Neural progenitor cell (in vitro differentiated cells): ENCODE measurements around the gene TULP1. TPM values are rescaled to one million over a fixed set of nuclear protein-coding genes. Genes with fewer than 3 reads are reported as not detected.
A peak's percentile ranks its signal among the peaks of the same experiment; 100 is the strongest.

Source experiments
- DNase-seq: peaks from one replicate; pipeline ENCODE4 v3.0.0-alpha.2; 2016; ENCODE audit warnings: low spot score
- H2AFZ ChIP-seq: fragments of 200-600 bp; sonication (generic); replicated peaks from 2 replicates; pipeline ENCODE4 v1.6.1; 2016; ENCODE audit warnings: antibody characterized with exemption
- H3F3A ChIP-seq: fragments of 200-600 bp; sonication (generic); 2 replicates; pipeline ENCODE4 v1.6.1; 2016; ENCODE audit warnings: antibody characterized with exemption, low read depth
- H3K27ac ChIP-seq: fragments of 200-600 bp; sonication (generic); 2 replicates; pipeline ENCODE4 v1.5.1; 2016; ENCODE audit warnings: mild to moderate bottlenecking
- H3K27me3 ChIP-seq: fragments of 200-600 bp; sonication (generic); 2 replicates; pipeline ENCODE4 v1.6.1; 2016; ENCODE audit warnings: mild to moderate bottlenecking, moderate library complexity
- H3K36me3 ChIP-seq: fragments of 200-600 bp; sonication (generic); 2 replicates; pipeline ENCODE4 v1.5.1; 2016
- H3K4me1 ChIP-seq: fragments of 200-600 bp; sonication (generic); 2 replicates; pipeline ENCODE4 v1.6.1; 2016; ENCODE audit warnings: mixed run types
- H3K4me2 ChIP-seq: fragments of 200-600 bp; sonication (generic); 2 replicates; pipeline ENCODE4 v1.6.1; 2016
- H3K4me3 ChIP-seq: fragments of 200-600 bp; sonication (generic); 2 replicates; pipeline ENCODE4 v1.5.1; 2016
- H3K79me2 ChIP-seq: fragments of 200-600 bp; sonication (generic); 2 replicates; pipeline ENCODE4 v1.6.1; 2016; ENCODE audit warnings: low read depth
- H3K9ac ChIP-seq: fragments of 200-600 bp; sonication (generic); 2 replicates; pipeline ENCODE4 v1.6.1; 2016
- H3K9me3 ChIP-seq: fragments of 200-600 bp; sonication (generic); 2 replicates; pipeline ENCODE4 v1.5.1; 2016; ENCODE audit warnings: low read depth
- H4K20me1 ChIP-seq: fragments of 200-600 bp; sonication (generic); 2 replicates; pipeline ENCODE4 v1.6.1; 2016; ENCODE audit warnings: low read depth
- H3K27ac Mint-ChIP-seq: 3 replicates; pipeline ENCODE4 v1.8.0; 2021; ENCODE audit warnings: mixed read lengths
- H3K27me3 Mint-ChIP-seq: 2 replicates; pipeline ENCODE4 v1.8.0; 2022; ENCODE audit warnings: low read depth, mild to moderate bottlenecking, inconsistent platforms, moderate library complexity, mixed read lengths; ENCODE audit not compliant: insufficient read depth
- H3K36me3 Mint-ChIP-seq: 3 replicates; pipeline ENCODE4 v1.8.0; 2021; ENCODE audit warnings: mixed read lengths
- H3K4me1 Mint-ChIP-seq: 3 replicates; pipeline ENCODE4 v1.8.0; 2021; ENCODE audit warnings: mixed read lengths
- H3K4me3 Mint-ChIP-seq: 3 replicates; pipeline ENCODE4 v1.8.0; 2021; ENCODE audit warnings: mild to moderate bottlenecking, moderate library complexity, mixed read lengths
- H3K9me3 Mint-ChIP-seq: 3 replicates; pipeline ENCODE4 v1.8.0; 2020; ENCODE audit warnings: mixed read lengths
- CTCF ChIP-seq: fragments of 200-600 bp; sonication (generic); IDR thresholded peaks from 2 replicates; pipeline ENCODE4 v1.5.1; 2017; ENCODE audit warnings: antibody characterized with exemption, mild to moderate bottlenecking
- EZH2 ChIP-seq: fragments of 200-600 bp; sonication (generic); IDR thresholded peaks from 2 replicates; pipeline ENCODE4 v1.6.1; 2017; ENCODE audit warnings: antibody characterized with exemption, mild to moderate bottlenecking, moderate library complexity
- EZH2phosphoT487 ChIP-seq: fragments of 200-600 bp; sonication (generic); IDR thresholded peaks from 2 replicates; pipeline ENCODE4 v1.6.1; 2017; ENCODE audit warnings: antibody characterized with exemption
- total RNA-seq: library from RNA; depleted of rRNA; stranded (reverse); fragments of >200 nt; gene quantifications from 2 replicates; pipeline ENCODE4 v1.2.3, GENCODE V29; 2015; ENCODE audit warnings: low replicate concordance

The TULP1 gene
- total RNA-seq, 1 donor from 2014 or later, result not detected

- peak overlapping the region; percentile 82 for H3K27ac Mint-ChIP-seq
These were observed 10.3 kb upstream of the TULP1 start for GRCh38 chr6:35522660-35523658.

GRCh38 chr6:35522151-35522550, 9.5 kb upstream of the TULP1 start:
- Mint-ChIP-seq H3K27ac (peak overlapping the region; percentile 57), H3K9me3 (no peaks in the 10 kb centered on the region), H3K4me3 (no peak overlapping the region), H3K27me3 (peaks cover 3% of the 10 kb centered on the region), H3K4me1 (peaks cover 3% of the 10 kb centered on the region), H3K36me3 (no peaks in the 10 kb centered on the region)
- H3K27me3 ChIP-seq, result no peaks in the 10 kb centered on the region
- H2AFZ ChIP-seq, result peak overlapping the region; percentile 52
- no peak overlapping the region for H3K4me3 ChIP-seq
- H3K9me3 ChIP-seq, result no peaks in the 10 kb centered on the region
- H3K4me1 ChIP-seq, result peaks cover 11% of the 10 kb centered on the region
- H3K36me3 ChIP-seq, result no peaks in the 10 kb centered on the region
- TF ChIP-seq EZH2 (no peak), CTCF (no peak), EZH2phosphoT487 (no peak)
- H3K9ac ChIP-seq, result no peak overlapping the region
- no peak overlapping the region for H3K27ac ChIP-seq
- no peak overlapping the region for H3K4me2 ChIP-seq
- H3F3A ChIP-seq, result peaks cover 7% of the 10 kb centered on the region
- H4K20me1 ChIP-seq, result no peaks in the 10 kb centered on the region
- H3K79me2 ChIP-seq, result no peaks in the 10 kb centered on the region
- no peak for DNase-seq

More at GRCh38 chr6:35522660-35523658, 10.3 kb upstream of the TULP1 start:
- no peaks in the 10 kb centered on the region for H3K36me3 ChIP-seq
- no peaks in the 10 kb centered on the region for H3K27me3 ChIP-seq
- peaks cover 3% of the 10 kb centered on the region for H3K27me3 Mint-ChIP-seq
- H3K79me2 ChIP-seq, result no peaks in the 10 kb centered on the region
- TF ChIP-seq EZH2phosphoT487, result no peak
- peak; percentile 95 for TF ChIP-seq CTCF
- H3K4me1 ChIP-seq, result peaks cover 11% of the 10 kb centered on the region
- peaks cover 3% of the 10 kb centered on the region for H3K4me1 Mint-ChIP-seq
- H3K9me3 ChIP-seq, result no peaks in the 10 kb centered on the region
- no peaks in the 10 kb centered on the region for H3K9me3 Mint-ChIP-seq
- no peaks in the 10 kb centered on the region for H3K36me3 Mint-ChIP-seq
- no peaks in the 10 kb centered on the region for H4K20me1 ChIP-seq
- H3K9ac ChIP-seq, result no peak overlapping the region
- peak overlapping the region; percentile 52 for H2AFZ ChIP-seq
- DNase-seq, result peak; percentile 90
- peak overlapping the region; percentile 50 for H3K4me2 ChIP-seq
- peak overlapping the region; percentile 43 for H3K4me3 Mint-ChIP-seq
- H3F3A ChIP-seq, result peaks cover 7% of the 10 kb centered on the region
- H3K4me3 ChIP-seq, result no peak overlapping the region
- H3K27ac ChIP-seq, result no peak overlapping the region

- H3K4me3 Mint-ChIP-seq, result no peak overlapping the region
- peaks cover 3% of the 10 kb centered on the region for H3K27me3 Mint-ChIP-seq
- Histone ChIP-seq H3K9me3 (no peaks in the 10 kb centered on the region), H3K79me2 (no peaks in the 10 kb centered on the region), H3K27ac (no peak overlapping the region), H3K36me3 (no peaks in the 10 kb centered on the region), H3K4me3 (no peak overlapping the region), H3K9ac (no peak overlapping the region), H3K4me2 (no peak overlapping the region), H4K20me1 (no peaks in the 10 kb centered on the region), H2AFZ (peak overlapping the region; percentile 7), H3F3A (peaks cover 13% of the 10 kb centered on the region), H3K4me1 (peaks cover 11% of the 10 kb centered on the region), H3K27me3 (no peaks in the 10 kb centered on the region)
- DNase-seq, result no peak
- no peaks in the 10 kb centered on the region for H3K9me3 Mint-ChIP-seq
- H3K36me3 Mint-ChIP-seq, result no peaks in the 10 kb centered on the region
- TF ChIP-seq EZH2 (no peak), EZH2phosphoT487 (no peak), CTCF (no peak)
- H3K4me1 Mint-ChIP-seq, result peaks cover 3% of the 10 kb centered on the region
- H3K27ac Mint-ChIP-seq, result peak overlapping the region; percentile 46
These were observed 8.5 kb upstream of the TULP1 start for GRCh38 chr6:35521235-35521634.
